Measurements from ENCODE around the gene PPM1H.

Gene PPM1H

DNA sequence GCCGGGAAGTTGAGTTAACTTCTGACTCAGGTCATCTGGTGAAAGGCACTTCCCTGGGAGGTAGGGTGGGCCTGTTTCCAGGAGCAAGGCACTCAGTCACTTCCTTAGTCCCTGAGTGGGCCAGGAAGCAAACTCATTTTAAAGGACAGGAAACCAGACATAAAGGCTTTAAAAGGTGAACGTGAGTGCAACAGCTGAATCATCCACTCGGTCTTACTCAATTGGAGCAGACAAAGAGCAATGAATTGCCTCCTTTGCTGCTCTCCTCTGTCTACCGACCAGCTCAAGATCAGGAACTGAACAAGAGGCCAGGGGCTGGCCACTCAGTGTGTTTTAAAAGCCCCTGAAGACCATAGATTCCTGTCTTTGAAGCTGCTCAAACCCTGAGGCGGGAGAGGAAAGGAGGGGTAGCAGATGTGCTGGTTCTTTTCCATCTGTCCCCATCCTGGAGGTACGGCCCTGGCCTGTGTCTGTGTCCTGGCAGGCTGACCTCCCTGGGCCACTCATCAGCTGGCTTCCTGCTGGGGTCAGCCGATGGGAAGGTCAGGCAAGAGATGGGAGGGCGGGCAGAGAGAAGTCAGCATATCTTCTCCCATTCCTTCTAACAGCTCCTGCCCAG, 148.9 kb downstream of the PPM1H start:
- Histone ChIP-seq H3K4me3 (no peak overlapping the region), H3K9ac (no peak overlapping the region; a peak in 2 of 22 replicates), H3K27ac (peak overlapping the region in 7 of 11 experiments; percentile 13 to 66 (median 39); a peak in 11 of 22 replicates), H4K20me1 (no peaks in the 10 kb centered on the region), H3K4me1 (peaks cover 4 to 75% (median 14%) of the 10 kb centered on the region in 10 experiments; a peak in 15 of 20 replicates), H3K9me3 (replicated peaks in 1 of 11) (no peaks in the 10 kb centered on the region), H3K36me3 (no peaks in the 10 kb centered on the region), H3K4me2 (peak overlapping the region in 9 of 11 experiments; percentile 21 to 75 (median 60); a peak in 16 of 22 replicates), H3K27me3 (no peaks in the 10 kb centered on the region)
- TF ChIP-seq Cebpa-rat (IDR thresholded peaks at IDR 0.05), result no peak

DNA sequence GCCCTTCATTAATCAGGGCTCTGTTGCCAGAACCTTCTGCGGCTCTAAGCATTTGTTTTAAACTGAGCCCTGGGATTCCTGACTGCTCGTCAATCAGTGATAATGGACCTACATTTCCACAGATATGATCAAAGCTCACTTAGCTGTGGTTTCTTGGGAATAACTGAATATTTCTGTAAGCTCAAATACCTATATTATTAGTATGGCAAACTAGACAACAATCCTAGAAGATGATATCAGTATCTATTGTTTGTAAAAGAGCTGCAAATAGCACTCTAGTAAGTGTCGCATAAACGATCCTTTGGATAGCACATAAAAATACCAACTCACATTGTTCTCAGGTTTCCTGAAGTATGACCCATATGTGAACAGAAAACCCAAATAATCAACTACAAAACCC, 150.4 kb downstream of the PPM1H start:
- H3K4me2 ChIP-seq, result peak overlapping the region in 2 of 11 experiments; percentile 51 to 69; a peak in 3 of 22 replicates
- H3K27ac ChIP-seq, result peak overlapping the region in 2 of 11 experiments; percentile 17 to 49; a peak in 2 of 22 replicates
- H3K27me3 ChIP-seq, result no peaks in the 10 kb centered on the region
- no peak overlapping the region for H3K4me3 ChIP-seq
- no peaks in the 10 kb centered on the region for H3K9me3 ChIP-seq (replicated peaks in 1 of 11)
- H4K20me1 ChIP-seq, result no peaks in the 10 kb centered on the region
- H3K4me1 ChIP-seq, result peaks cover 4 to 67% (median 14%) of the 10 kb centered on the region in 10 experiments; a peak in 15 of 20 replicates
- no peak overlapping the region for H3K9ac ChIP-seq
- H3K36me3 ChIP-seq, result no peaks in the 10 kb centered on the region
- TF ChIP-seq Cebpa-rat (IDR thresholded peaks at IDR 0.05), result no peak

DNA sequence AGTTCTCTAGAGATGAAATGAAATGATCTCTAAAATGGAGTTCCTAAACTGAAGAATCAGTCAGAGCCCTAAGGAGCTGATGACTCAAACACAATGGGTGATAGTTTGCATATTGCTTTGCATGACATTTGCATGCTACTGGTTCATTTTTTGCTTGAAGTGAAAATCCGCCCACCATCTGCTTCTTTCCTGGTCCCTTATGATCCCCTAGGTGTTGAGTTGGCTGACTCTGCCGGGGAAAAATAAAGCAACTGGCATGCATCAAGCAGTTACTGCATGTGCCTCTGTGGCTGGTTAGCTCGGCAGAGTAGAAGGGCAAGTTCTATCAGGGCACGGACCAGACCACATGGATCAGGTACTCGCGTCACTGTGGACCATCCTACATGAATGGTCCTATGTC, 151.1 kb downstream of the PPM1H start:
- Histone ChIP-seq H3K36me3 (no peaks in the 10 kb centered on the region), H3K9me3 (replicated peaks in 1 of 11) (no peaks in the 10 kb centered on the region), H3K4me3 (no peak overlapping the region), H3K27ac (peak overlapping the region in 2 of 11 experiments; percentile 17 to 49; a peak in 2 of 22 replicates), H3K4me2 (peak overlapping the region in 3 of 11 experiments; percentile 35 to 69 (median 51); a peak in 6 of 22 replicates), H3K4me1 (peaks cover 4 to 65% (median 14%) of the 10 kb centered on the region in 10 experiments; a peak in 15 of 20 replicates), H4K20me1 (no peaks in the 10 kb centered on the region), H3K9ac (no peak overlapping the region), H3K27me3 (no peaks in the 10 kb centered on the region)
- TF ChIP-seq Cebpa-rat (IDR thresholded peaks at IDR 0.05), result no peak

GRCh38 chr12:62781136-62781880, 153.6 kb downstream of the PPM1H start:
- Histone ChIP-seq H3K4me1 (peaks cover 0 to 39% (median 7%) of the 10 kb centered on the region in 10 experiments; a peak in 15 of 20 replicates), H3K4me2 (no peak overlapping the region), H3K36me3 (no peaks in the 10 kb centered on the region), H3K27me3 (no peaks in the 10 kb centered on the region), H3K9ac (no peak overlapping the region), H3K9me3 (replicated peaks in 1 of 11) (no peaks in the 10 kb centered on the region), H3K4me3 (no peak overlapping the region), H3K27ac (no peak overlapping the region), H4K20me1 (no peaks in the 10 kb centered on the region)
- TF ChIP-seq Cebpa-rat (IDR thresholded peaks at IDR 0.05), result no peak

GRCh38 chr12:62779488-62779887, 155.5 kb downstream of the PPM1H start:
- Histone ChIP-seq H3K27me3 (no peaks in the 10 kb centered on the region), H3K4me2 (no peak overlapping the region), H3K27ac (no peak overlapping the region), H4K20me1 (no peaks in the 10 kb centered on the region), H3K36me3 (no peaks in the 10 kb centered on the region), H3K9me3 (replicated peaks in 1 of 11) (no peaks in the 10 kb centered on the region), H3K9ac (no peak overlapping the region), H3K4me3 (no peak overlapping the region), H3K4me1 (peaks cover 0 to 29% (median 0%) of the 10 kb centered on the region in 10 experiments; a peak in 5 of 20 replicates)
- no peak for TF ChIP-seq Cebpa-rat (IDR thresholded peaks at IDR 0.05)

DNA sequence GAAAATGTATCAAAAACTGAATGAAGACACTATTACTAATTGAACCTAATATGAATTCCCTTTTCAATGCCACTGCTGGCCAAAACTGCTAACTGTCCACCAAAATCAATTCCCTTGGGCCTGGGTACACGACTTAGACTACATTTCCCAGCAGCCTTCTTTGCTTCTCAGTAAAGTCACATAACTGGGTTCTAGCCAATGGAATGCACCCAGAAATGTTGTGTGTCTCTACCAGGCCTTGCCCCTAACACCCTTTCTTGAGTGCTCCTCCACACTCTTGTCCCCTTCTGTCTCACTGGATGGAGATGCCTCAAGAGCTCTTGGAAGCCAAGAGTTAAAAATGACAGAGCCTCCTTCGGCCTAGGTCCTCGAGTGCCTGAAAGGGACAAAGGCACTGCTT, 156.8 kb downstream of the PPM1H start:
- peaks cover 0 to 18% (median 0%) of the 10 kb centered on the region in 10 experiments; a peak in 5 of 20 replicates for H3K4me1 ChIP-seq
- H3K27me3 ChIP-seq, result no peaks in the 10 kb centered on the region
- no peak overlapping the region for H3K27ac ChIP-seq
- H3K36me3 ChIP-seq, result no peaks in the 10 kb centered on the region
- H3K4me2 ChIP-seq, result no peak overlapping the region
- H4K20me1 ChIP-seq, result no peaks in the 10 kb centered on the region
- TF ChIP-seq Cebpa-rat (IDR thresholded peaks at IDR 0.05), result no peak
- no peak overlapping the region for H3K4me3 ChIP-seq
- H3K9ac ChIP-seq, result no peak overlapping the region
- no peaks in the 10 kb centered on the region for H3K9me3 ChIP-seq (replicated peaks in 1 of 11)

- no peak overlapping the region for H3K4me2 ChIP-seq
- H3K27ac ChIP-seq, result no peak overlapping the region
- no peaks in the 10 kb centered on the region for H3K36me3 ChIP-seq
- no peaks in the 10 kb centered on the region for H4K20me1 ChIP-seq
- H3K4me1 ChIP-seq, result peaks cover 0 to 12% (median 0%) of the 10 kb centered on the region in 10 experiments; a peak in 4 of 20 replicates
- no peaks in the 10 kb centered on the region for H3K27me3 ChIP-seq
- no peak for TF ChIP-seq Cebpa-rat (IDR thresholded peaks at IDR 0.05)
- H3K4me3 ChIP-seq, result no peak overlapping the region
- no peaks in the 10 kb centered on the region for H3K9me3 ChIP-seq (replicated peaks in 1 of 11)
- no peak overlapping the region for H3K9ac ChIP-seq
These were observed 158.0 kb downstream of the PPM1H start for GRCh38 chr12:62776997-62777396.

GRCh38 chr12:62776575-62776974, 158.4 kb downstream of the PPM1H start:
- Histone ChIP-seq H3K36me3 (no peaks in the 10 kb centered on the region), H3K9ac (no peak overlapping the region), H3K27ac (no peak overlapping the region), H3K27me3 (no peaks in the 10 kb centered on the region), H3K4me2 (no peak overlapping the region), H3K4me1 (peaks cover 0 to 12% (median 0%) of the 10 kb centered on the region in 10 experiments; a peak in 4 of 20 replicates), H3K4me3 (no peak overlapping the region), H3K9me3 (replicated peaks in 1 of 11) (no peaks in the 10 kb centered on the region), H4K20me1 (no peaks in the 10 kb centered on the region)
- no peak for TF ChIP-seq Cebpa-rat (IDR thresholded peaks at IDR 0.05)

- H3K27me3 ChIP-seq, result no peaks in the 10 kb centered on the region
- no peaks in the 10 kb centered on the region for H3K36me3 ChIP-seq
- peak overlapping the region in 2 of 11 experiments; percentile 20 to 41; a peak in 3 of 22 replicates for H3K4me2 ChIP-seq
- H3K27ac ChIP-seq, result no peak overlapping the region
- no peaks in the 10 kb centered on the region for H4K20me1 ChIP-seq
- no peak overlapping the region for H3K4me3 ChIP-seq
- TF ChIP-seq Cebpa-rat (IDR thresholded peaks at IDR 0.05), result no peak
- no peaks in the 10 kb centered on the region for H3K9me3 ChIP-seq (replicated peaks in 1 of 11)
- no peak overlapping the region for H3K9ac ChIP-seq
- H3K4me1 ChIP-seq, result peaks cover 0 to 12% (median 0%) of the 10 kb centered on the region in 10 experiments; a peak in 4 of 20 replicates
These were observed 160.2 kb downstream of the PPM1H start for GRCh38 chr12:62774794-62775193.

All from BLaER1 treated with 17β-estradiol and CSF1 and Interleukin-3, amounts not matched to agents 10 nM and 100 nM (cell line).